Bone marrow (tissue), 2 donors: ENCODE results near the gene SUV39H1.
A peak's percentile ranks its signal among the peaks of the same experiment; 100 is the strongest.

Experiments
- DNase-seq, 2 donors: peaks; one replicate each; lab custom pipeline; 2025; lab: John Stamatoyannopoulos, UW

SUV39H1 gene

DNA sequence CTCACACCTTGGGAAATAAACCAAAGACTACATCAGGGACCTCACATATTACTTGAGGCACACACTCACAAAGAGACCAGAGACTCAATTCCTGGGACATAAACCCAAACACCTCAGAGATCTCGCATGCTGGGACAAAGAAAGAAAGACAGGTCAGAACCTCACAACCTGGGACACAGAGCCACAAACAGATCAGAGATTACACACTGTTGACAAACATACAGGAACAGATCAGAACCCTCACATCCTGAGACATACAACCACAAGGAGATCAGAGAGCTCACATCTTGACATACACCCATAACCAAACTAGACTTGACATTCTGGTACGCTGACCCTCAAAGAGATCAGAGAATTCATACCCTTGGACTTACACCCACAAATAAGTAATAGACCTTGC, 17.3 kb downstream of the SUV39H1 start:
- DNase-seq: no peak

DNA sequence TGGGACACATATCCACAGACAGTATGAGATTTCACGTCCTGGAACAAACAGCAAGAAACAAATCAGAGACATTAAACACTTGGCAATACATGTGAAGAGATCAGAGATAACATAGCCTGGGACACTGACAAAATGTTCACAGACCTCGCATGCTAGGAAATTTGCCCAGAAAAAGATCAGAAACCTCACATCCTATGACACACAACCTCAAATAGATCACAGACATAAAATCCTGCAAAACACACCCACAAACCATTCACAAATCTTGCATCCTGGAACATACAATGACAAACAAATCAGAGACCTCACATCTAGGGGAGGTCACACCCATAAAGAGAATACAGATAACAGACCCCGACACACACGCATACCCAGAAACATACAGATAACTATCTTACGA, 18.0 kb downstream of the SUV39H1 start:
- DNase-seq: no peak

DNA sequence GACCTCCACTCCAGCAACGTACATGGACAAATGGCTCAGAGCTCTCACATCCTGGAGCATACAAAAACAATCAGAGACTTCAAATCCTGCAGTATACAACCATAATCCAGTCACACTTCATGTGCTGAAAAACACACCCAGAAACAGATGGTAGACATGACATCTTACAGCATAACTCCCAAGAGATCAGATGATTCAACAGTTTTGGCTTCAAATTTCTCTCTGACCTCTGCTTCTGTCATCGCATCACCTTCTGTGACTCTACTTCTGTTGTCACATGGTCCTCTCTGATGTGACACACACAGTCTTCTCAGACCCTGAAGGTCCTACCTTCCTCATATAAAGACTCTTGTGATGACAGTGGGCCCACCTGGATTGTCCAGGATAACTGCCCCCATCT, 18.5 kb downstream of the SUV39H1 start:
- no peak for DNase-seq

DNA sequence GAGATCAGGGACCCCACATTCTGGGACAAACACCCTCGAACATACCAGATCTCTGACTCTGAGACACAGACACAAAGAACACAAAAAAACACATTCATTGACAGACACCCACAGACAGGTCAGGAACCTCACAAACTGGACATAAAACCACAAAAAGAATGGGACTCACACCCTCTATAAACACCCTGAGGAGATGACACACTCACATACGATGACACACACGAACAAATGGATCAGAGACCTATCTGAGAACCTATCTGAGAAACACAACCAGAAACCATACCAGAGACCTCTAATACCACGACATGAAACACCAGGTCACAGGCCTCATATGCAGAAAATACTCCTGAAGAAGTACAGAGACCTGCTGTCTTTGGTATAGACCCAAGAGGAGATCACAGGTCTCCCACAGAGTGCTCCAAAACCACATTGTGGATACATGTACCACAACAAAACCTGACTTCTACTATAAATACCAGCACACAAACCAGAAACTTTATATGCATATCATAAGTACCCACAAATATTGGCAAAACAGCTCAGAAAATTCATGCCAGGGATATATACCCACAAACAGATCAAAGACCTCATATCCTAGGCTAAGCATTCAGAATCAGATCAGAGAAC, 19.5 kb downstream of the SUV39H1 start:
- DNase-seq: no peak

DNA sequence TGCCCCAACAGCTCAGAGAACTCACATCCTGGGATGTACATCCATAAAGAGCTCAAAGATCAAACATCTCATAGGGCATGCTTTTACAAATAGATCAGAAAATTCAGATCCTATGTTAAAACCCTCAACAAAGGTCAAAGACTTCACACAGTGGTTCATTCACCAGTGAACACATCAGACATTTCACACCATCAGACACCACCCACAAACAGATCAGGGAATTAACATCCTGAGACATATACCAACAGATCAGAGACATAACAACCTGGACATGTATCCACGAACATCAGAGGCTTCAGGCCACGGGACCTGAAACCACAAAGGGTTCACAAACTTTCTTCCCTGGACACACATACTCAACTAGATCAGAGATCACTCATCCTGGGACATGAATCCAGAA, 23.4 kb downstream of the SUV39H1 start:
- no peak for DNase-seq

DNA sequence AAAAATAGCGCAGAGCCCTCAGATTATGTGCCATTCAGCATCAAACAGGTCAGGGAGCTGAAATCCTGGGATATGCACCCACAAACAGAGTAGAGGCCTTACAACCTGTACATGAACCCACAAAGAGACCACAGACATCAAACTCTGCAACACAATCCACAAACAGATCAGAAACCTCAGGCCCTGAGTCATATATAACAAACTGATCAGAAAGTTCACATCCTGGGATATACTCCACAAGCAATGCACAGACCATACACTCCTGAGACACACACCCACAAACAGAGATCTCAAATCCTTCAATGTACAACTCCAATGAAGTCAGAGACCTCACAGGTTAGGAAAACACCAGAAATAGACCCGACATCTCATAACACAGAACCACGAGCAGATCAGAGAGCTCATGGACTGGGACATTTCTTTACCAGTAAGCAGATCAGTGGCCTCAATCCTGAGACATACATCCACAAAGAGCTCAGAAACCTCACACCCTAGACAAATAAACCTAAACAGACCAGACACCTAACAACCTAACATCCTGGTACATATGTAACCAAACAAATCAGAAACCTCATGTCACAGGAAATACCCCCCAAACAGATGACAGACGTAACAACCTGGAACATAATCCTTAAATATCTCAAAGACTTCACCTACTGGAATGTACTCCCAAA, 24.2 kb downstream of the SUV39H1 start:
- no peak for DNase-seq

DNA sequence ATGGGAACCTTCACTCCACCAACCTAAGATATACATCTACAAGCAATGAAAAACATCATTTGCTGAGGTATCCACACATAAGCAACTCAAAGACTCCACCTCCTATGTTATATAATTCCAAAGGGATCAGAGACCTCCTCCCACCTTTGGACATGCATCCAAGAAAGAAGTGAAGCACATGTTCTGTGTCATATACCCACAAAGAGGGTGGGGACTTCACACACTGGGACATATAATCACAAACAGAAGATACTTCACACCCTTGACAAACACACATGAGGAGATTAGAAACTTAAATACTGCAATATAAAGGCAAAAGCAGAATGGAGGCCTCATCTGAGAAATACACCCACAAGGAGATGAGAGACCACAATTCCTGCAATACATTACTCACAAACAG, 25.4 kb downstream of the SUV39H1 start:
- DNase-seq: no peak

DNA sequence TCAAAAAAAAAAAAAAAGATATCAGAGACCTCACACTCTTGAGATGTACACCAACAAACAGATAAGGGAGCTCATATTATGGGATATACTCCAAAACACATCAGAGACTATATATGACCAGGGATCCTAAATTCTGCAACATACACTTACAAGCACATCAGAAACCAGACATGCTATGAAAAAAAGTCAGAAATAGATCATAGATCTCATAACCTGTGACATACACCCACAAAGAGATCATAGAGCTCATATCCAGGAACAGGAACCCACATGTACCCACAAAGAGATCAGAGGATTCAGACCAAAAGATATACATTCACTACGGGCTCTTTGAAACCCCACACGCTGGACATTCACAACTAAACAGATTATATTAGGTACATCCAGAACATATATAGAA, 30.1 kb downstream of the SUV39H1 start:
- no peak for DNase-seq

DNA sequence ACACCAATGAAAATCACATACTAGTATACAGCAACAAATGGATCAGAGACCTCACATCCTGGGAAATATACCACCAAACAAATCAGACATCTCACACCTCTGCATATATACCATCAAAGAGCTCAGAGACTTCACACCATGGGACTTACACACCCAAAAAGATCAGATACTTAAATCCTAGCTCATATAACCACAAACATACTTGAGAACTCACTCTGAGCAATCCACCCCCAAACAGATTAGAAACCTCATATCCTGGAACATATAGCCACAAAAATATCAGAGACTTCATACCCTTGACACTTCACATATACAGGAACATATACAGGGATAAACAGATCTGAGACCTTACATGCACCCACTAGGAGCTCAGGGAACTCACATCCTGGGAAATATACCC, 32.1 kb downstream of the SUV39H1 start:
- no peak for DNase-seq

DNA sequence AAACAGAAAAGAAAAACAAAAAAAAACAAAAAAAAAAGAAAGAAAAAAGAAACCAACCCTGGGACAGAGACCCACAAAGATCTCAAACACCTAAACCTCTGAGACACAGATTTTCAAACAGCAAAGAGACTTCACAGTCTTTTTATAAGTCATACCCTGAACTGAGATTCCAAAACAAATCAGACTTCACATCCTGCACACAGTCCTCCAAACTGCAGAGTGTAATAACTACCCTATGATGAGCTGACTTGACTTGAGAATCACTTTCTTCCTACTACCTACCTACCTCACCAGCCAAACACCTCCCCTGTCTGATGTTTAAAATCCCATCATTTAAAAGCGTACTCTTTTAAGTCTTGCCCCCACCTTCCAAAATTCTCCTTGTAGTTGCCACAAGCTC, 39.8 kb downstream of the SUV39H1 start:
- DNase-seq: no peak

DNA sequence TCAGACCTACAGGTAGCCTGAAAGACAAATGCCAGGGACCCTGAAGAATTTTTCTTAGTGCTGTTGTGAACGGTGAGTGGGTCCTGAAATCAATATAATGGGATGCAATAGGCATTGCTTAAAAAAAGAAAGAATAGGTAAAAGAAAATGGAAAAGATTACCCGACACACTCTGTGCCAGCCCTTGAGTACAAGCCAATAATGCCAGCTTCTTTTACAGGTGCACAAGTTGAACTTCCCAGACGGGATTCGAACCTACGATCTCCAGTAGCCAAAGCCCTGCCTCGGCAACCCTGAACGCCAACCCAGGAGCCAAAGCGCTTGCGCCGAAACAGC, 40.3 kb downstream of the SUV39H1 start:
- no peak for DNase-seq

DNA sequence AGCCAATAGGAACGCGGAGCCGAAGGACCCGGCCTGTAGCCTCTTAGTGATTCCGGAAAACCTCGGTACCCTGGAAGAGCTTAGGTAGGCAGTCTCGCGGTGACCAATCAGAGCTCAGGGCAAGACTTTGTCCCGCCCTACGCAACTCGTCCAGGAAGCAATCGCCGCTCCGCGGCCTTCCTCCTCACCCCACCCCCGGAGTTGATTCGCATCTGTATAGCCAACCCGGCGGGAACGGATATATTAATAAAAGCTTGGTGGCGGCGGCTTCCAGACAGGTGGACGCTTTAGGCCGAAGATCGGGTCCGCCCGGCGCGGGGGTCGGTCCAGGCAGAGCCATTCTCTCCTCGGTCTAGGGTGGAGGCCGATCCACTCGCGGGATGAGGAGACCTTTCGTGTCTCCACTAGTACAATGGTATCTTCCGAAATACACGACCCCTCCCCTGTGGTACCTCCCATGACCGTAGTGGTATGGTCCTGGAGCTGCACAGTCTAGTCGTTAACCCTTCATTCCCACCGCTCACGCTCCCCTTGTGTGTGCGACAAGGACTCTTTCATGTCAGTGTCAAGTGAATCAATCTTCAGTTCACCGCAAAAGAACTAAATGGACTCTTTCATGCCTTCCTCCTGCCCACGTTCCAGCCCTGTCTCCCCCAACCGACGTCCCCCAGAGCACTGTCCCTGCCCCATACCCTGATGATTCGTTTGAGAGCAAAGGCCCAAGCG, 40.8 kb downstream of the SUV39H1 start:
- DNase-seq: peak; percentile 50 to 89

DNA sequence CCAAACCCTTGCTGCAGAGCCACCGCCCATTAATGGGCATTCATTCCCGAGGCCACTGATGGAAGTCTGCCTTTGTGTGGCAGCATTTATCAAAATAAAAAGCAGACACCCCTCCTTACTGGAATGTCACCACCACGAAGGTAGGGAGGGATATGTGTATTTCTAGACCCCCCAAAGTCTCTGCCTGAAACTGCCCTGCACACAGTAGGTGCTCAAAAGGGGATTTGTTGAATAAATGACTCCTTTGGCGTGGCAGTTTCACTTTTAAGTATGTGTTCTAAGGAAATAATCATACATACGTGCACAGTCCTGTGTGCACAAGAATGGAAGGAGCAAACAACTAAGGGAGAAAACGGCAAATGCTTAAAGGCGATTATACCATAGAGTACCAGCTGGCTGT, 41.4 kb downstream of the SUV39H1 start:
- no peak for DNase-seq

DNA sequence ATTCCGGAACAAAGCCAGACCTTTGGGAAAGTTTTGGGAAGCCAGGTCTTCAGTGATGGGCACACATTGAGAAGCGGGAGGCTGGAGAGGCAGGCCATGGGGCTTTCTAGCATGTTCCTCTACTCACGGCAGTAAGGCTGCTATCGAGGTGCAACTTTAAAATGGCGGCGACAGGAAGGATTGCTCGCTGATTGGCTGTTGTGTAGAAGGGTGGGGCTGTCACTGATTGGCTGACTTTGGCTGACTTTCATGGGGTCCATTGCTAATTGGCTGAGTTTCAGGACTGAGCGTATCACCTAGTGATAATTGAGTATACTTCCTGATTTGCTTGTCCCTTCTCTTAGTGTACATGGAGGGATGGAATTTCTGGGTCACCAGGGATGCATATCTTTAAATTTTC, 45.3 kb downstream of the SUV39H1 start:
- no peak for DNase-seq

DNA sequence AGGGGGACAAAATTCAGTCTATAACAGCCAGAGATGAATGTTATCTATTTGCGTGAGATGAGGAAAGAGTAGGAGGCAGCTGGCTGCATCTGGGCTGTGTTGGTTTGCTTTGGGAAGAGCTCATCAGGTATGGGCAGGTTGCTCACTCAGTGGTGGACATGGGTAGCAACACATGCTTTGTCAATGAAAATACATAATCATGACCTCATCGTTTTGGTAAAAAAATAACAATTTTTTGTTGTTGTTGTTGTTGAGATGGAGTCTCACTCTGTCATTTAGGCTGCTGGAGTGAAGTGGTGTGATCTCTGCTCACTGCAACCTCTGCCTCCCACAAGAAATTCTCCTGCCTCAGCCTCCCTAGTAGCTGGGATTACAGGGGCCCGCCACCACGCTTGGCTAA, 48.7 kb downstream of the SUV39H1 start:
- DNase-seq: no peak

DNA sequence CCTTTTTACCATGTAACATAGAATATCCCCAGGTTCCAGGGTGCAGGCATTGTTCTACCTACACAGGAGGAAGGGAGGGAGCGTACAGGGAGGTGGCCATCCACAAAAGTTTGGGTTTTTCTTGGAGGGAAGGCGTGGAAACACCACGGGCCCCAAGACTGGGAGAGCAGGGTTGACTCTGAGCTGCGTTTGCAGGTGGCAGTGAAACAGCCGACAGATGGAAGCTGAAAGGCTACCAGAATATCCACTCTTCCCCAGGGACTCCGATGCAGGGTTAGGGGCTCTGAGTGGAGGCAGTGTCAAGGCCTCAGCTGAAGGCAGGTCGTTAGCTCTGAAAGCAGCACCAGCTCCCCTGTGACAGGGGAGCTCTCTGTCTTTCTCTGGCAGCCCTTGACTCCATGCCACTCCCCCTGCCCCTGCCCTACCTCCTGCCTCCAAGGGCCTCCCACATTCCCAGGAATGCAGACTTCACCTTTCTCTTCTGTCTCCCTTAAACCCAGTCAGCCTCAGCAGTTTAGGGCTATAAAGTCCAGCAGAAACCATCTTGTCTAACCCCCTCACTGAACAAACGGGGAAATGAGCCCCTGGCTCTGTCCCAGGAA, 51.0 kb downstream of the SUV39H1 start:
- no peak for DNase-seq

DNA sequence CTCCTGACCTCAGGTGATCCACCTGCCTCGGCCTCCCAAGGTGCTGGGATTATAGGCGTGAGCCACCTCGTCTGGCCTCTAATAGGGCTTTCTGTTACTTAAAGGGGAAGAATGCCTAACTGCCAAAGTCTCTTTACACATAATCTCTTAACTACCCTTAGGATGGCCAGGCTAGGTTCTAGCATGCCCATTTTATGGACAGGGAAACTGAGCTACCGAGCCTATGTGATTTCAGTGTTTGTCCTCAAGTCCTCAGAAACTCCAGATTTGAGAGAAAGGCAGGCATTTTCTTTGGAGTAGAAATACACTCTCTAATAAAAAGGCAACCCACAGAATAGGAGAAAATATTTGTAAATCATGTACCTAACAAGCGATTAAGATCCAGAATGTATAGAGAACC, 52.6 kb downstream of the SUV39H1 start:
- no peak for DNase-seq

DNA sequence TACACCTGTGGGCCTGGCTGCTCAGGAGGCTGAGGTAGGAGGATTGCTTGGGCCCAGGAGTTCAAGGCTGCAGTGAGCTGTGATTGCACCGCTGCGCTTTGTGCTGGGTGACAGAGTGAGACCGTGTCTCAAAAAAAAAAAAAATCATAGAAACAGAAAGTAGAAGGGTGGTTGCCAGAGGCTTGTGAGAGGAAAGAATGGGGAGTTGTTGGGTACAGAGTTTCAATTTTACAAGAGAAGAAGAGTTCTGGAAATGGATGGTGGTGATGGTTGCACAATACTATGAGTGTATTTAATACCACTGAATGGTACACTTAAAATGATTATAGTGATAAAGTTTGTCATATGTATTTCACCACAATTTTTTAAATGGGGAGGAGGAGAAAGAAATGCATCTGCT, 54.8 kb downstream of the SUV39H1 start:
- no peak for DNase-seq

DNA sequence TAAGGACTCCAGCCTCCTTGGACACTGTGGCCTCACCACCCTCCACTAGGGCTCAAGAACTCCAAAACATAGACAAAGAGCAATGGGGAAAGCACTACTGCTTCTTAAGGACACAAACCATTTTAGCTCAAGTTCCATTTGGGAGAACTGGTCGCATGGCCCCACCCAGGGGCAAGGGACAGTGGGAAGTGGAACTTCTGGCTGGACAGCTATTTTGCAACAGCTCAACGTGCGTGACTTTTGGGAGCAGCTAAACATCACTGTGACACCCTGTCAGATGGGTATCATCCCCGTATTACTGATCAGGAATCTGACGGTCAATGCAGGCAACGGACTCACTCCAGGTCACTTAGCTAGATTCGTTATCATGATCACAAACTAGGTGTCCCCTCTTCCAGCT, 56.0 kb downstream of the SUV39H1 start:
- DNase-seq: no peak

DNA sequence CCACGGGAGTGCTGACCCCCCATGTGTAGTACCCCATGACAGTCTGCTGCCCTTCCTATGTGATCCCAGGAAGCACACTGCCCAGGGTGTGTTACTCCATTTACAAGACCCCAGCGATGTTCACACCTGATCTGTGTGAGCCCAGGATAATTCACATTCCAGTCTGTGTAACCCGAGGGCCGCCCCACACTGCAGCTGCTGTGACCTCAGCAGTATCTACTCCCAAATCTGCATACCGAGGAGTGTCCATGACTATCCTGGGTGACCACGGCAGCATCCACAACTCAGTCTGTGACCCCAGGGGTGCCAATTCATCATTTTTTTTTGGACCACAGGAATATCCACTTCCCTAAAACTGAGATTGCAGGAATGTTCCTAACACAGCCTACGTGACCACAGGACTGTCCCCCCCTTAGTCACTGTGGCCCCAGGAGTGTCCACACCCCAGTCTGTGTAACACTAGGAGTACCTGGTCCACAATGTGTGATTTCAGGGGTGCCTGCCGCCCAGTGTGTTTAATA, 57.2 kb downstream of the SUV39H1 start:
- no peak for DNase-seq

DNA sequence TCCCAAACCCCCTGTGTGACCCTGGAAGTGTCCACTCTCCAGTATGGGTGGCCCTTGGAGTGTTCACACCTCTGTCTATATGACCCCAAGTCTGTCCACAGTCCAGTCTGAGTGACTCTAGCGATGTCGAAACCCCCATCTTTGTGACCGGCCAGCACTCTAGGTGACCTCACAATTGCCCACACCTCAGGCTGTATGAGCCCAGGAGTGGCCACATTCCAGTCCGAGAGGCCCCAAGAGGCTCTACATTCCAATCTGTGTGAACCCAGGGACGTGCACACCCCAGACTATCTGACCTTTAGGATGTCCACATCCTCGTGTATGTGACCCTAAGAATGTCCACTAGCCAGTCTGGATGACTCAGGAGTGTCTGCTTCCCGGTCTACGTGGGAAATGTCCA, 57.7 kb downstream of the SUV39H1 start:
- DNase-seq: no peak
